ENCODE data around the gene CLDN22.
"Not testable (repeated sequence)": the region's sequence is repeated elsewhere in the genome, so short reads cannot be mapped to it uniquely, and the experiment has no call there.

Gene CLDN22

DNA sequence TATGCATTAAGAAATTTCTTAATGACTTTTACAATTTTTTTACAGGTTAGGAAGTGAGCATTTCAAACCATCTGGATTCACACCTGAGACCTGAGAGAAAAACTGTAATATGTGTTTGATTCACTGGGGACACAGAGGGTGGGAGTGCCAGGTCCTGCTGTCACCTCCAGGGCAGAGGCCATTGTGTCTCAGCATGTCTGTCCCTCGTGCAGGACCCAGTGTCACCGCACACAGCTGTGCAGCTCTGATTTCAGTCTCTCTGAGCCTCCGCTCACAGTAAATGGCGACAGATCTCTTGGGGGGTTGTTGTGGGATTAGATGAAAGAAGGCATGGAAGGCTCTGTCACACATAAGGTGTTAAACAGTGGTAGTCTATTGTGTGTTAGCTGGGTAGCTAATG, 25.2 kb upstream of the CLDN22 start:
- DNase-seq = no peak

DNA sequence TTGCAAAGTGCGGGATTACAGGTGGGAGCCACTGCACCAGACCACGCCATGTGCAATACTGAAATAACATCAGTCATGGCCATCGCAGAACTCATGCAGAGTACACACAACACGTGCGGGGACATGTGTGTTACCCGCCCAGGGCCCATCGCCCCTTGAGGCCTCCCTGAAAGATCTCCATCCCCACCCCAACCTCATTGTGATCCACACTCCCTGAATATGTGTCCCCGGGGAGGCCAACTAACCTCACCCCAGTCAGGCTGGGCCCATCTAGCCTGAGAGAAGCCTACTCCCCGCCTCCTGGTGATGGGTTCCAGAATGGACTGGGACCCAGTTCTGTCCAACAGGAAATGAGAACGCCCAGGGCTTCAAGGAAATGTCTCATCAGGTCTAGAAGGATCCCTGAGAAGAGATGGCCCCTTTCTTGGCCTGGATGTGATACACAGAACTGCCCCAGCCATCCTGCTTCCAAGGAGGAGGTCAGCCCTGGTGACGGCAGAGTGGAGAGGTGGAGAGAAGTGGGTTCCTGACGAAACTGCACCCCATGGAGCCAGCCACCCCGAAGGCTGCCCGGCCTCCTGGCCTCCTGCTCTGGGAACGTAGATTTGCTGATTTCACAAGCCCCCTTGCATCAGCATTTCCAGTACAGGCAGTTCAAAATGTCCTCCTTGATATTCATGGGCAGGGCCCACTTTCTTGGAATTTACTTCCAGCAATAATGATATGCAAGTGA, 24.6 kb upstream of the CLDN22 start:
- no peak for DNase-seq

DNA sequence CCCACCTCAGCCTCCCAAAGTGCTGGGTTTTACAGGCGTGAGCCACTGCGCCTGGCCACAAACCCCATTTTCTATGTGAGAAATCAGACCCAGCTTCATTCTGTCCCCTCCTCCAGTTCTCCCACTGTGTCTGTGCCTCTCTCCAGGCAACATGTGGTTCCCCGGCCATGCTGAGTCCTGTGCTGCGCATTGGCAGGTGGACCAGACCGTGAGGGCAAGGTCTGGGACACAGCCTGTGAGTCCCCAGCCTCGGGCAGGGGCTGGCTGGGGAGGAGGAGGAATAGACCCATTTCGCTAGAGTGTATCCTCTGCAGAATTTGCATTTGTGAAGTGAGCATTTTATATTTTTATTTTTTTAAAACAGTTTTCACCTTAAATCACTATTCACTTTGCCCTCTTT, 23.7 kb upstream of the CLDN22 start:
- DNase-seq = no peak

DNA sequence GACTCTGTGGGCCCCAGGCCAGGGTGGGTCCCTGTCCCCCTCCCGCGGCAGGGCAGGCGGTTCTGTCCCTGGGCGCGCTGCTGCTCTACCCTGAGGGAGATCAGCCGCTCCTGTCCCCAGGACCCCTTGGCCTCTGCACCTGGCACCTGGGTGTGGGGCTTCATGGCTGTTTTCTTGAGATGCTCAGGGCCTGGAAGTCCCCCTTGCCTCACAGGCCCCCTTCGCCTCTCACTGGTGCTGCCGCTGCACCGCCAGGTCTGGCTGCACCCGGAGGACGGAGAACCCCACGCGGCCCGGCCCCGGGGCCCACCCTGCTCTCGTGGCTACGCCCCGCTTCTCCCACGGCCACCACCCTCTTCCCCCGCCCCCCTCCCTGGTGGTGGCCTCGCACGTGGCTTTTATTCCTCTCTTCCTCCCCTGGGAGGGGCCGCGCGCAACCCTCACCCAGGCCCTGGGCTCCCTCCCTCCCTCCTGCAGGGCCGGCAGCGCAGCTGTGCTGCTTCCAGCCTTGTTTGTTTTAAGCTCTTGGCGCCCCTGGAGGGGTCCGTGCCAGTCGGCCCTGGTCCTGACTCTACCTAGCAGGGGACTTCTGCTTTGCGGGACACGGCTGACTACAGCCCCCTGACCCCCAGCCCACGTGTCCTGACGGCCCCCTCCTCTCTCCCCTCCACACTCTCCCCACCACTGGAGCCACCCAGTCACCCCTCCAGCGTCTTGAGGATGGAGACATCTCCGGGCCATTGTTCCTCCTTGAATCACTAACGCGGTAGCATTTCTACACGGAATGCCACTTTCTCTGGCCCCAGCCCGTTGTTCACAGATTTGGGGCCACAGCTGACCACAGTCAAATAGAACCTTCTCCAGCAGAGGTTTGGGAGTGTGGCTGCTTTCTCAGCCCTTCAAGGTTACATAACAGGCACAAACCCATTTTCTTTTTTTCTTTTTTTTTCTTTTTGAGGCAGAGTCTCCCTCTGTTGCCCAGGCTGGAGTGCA, 22.8 kb upstream of the CLDN22 start:
- no peak for DNase-seq

DNA sequence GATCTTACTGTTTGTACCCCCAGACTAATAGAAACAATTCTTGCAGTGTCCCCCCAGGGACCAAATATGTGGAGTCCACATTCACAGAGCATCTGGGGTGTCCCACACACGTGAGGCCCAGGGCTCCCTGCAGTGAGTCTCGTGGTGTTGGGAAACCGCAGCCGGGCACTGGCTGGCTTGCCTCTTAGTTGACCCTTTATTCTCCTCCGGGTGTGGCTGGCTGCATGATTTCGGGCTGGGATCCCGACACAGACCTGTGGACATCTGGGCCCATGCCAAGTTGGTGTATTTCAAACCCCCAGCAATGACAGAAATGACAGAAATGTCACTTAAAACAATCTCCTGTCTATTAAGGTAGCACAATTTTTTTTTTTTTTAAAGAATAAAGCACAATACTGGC, 17.8 kb upstream of the CLDN22 start:
- DNase-seq = no peak

DNA sequence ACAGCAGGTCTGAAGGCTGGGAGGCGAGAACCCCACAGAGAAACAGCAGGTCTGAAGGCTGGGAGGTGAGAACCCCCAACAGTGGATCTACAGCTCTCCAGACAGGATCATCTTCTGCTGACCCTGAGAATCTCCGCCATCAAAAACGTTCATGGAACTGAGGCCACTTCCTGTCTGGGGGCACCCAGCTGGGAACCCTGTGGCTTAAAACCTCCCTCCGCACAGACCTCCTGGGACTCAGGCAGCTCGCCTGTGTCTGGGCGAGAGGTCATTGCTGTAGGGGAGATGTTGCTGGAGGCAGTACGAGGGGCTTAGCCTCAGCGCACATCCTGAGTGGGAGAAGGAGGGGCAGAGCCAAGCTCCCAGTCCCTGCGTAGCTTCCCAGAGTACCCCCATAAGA, 17.3 kb upstream of the CLDN22 start:
- no peak for DNase-seq

DNA sequence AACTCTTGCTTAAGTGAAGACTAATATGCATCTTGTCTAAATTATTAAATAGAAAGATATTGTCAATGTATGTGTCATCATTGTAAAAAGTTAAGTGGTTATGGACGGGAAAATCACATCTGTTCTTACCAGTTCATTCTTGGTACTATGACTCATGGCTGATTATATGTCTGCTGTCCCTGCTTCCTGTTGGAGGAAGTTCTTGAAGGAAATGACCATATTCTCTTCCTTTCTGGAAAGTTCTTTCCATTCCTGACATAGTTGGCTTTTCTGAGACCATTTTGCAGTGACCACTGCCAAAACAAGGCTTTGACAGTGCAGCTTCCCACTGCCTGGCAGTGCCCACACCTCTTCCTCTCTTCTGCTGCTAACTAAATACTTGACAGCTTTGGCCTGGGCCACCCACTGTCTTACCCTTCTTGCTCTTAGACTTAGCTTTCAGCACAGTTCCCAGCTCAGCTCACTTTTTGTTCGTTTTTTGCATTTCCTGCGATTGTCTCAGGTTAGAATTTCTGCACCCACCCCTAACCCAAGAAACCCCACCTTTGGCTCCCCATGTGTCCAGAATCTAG, 15.4 kb upstream of the CLDN22 start:
- no peak for DNase-seq

DNA sequence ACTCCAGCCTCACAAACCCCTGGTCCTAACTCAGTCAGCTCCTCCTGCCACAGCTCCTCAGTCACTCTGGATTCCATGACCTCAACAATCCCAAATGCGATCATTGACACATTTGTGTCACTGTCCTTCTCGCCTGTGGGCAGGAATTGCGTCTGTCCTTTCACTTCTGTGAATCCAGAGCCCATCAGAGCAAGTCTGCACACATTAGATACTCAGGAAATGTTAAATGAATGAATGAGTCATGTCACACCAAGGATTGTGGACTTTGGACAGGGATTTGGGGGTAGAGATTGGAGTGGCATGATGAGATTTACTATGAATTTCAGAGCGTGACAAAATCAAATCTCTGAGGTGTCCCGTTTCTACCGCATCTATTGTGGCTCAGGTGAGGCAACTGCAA, 13.9 kb upstream of the CLDN22 start:
- no peak for DNase-seq

DNA sequence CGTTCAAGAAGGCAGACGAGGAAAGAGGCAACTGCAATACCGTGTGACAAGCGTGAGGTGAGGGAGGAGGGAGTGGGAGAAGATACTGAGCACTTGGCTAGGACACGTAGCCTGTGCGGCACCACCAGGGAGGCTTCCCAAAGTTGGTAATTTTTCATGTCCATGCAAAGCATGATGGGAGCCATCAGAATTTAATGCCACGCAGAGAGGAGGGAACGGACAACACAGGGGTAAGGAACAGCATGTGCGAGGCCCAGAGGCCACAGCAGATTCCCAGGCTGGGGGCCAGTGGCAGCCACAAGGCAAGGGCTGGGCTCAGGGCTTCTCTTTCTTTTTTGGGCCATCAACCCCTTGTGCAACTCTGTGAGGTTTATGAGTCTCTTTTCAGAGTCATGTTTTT, 13.1 kb upstream of the CLDN22 start:
- DNase-seq = no peak

DNA sequence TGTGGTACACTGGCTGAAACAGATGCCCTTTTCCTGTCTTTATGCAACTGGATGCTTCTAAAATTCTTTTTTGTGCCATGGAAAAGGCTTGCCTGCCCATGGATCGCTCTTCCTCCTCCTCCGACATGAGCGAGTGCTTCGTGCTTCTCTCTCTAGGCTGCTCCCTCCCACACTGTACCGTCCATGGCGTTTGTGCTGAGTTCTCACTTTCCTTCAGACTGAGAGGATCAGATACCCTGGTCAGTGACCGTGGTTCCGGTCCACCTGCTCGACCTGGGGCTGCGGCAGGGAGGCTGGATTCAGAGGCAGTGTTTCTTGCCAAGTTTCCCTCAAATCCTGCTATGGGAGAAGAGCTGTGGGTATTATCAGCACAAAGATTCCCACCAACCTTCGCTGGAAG, 12.4 kb upstream of the CLDN22 start:
- no peak for DNase-seq

DNA sequence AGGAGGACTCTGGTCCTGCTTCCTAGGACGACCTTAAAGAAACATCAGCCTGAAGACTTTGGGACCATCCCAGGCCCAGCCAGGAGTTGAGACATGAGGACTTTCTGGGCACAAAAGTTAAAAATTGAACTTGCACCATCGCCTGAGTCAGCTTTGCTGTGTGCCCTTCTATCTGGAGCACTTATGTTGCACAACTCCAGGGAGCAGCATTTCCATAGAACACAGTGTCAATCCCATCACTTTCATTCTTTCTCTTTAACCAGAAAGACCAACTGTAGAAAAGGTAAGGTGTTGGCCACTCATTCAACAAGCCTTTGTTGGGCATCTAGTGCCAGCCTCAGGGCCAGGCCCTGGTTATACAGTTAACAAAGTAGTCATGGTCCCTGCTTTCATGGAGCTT, 10.8 kb upstream of the CLDN22 start:
- DNase-seq = no peak

DNA sequence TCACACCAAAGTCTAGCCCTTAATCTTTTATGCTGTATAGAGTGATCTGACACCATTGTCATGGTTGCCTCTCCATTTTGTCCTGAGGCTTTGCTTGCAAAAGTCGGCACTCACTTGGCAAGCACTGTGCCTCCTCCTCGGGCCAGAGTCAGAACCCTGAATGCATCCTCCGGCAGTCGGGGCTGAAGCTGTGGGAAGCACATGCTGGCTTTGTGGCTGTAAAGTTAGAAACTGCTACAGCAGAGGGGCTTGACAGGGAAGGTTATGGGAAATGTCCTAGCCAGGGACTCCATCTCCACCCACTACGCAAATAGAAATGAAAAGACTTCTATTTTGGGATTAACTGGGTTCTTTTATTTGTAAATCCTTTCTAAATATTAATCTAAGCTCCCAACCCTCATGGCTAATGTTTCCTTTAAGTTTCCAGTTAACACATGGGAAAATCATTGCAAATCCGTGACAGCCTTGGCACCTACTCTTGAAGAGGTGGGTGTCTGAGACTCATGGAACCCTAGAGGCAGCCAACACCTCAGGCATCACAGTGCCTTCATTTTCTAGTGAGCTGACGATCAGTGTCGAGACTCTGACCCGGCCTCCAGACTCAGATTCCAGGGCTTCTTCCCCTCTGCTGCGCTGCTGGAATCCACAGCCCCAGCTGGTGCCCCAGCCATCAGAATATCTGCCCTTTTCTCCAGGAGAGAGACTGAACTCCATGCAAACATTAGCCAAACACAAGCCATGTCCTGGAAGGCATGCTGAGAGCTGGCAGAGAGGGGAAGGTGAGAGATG, 10.1 kb upstream of the CLDN22 start:
- DNase-seq = no peak

DNA sequence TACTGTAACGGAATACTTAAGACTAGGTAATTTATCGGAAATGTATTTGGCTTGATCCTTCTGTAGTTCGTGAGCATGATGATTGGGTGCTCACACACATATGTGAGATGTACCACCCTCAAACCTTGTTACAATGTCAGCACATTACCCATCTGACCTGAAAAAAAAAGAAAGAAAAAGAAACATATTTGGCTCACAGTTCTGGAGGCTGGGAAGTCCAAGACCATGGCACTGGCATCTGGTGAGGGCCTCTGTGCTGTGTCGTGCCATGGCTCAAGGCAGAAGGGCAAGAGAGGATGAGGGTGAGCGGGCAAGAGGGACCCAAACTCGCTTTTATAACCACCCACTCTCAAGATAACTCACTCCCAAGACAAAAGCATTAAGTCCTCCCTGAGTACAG, 9.2 kb upstream of the CLDN22 start:
- no peak for DNase-seq

DNA sequence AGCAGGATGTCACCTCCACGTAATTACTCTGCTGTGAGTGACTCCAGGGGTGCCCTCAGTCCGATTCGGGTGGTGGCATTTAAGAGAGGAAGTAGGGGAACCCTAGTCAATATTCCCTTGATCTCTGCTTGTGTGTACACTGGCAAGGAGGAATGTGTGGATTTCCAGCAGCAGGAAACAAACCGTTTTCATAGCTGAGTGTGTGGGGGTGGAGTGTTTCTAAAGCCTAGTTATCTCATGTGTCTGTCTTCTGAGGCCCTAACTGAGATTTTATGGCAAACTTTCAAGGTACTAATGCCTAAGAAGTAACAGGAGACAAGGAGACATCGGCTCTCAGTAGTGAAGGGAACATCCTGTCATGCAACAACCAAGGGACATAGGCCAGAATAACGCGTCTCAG, 8.8 kb upstream of the CLDN22 start:
- DNase-seq = no peak

DNA sequence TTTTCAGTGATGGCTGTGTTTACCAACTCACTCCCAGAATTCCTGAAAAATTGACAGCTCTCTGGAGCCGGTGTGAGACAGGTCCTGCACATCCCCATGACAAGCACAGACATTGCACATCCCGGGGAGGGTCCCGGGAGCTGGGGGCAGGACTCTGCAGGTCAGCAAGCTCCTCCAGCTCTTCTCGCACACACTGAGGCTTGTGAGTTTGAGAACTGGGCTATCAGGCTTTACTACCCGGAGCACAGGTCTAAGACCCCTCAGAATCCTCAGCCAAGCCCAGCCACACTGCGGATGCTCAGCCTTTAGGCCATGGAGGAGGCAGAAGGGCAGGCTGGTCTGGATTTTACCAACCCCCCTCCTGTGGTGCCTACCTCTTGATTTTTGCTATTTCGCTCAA, 7.8 kb upstream of the CLDN22 start:
- no peak for DNase-seq

DNA sequence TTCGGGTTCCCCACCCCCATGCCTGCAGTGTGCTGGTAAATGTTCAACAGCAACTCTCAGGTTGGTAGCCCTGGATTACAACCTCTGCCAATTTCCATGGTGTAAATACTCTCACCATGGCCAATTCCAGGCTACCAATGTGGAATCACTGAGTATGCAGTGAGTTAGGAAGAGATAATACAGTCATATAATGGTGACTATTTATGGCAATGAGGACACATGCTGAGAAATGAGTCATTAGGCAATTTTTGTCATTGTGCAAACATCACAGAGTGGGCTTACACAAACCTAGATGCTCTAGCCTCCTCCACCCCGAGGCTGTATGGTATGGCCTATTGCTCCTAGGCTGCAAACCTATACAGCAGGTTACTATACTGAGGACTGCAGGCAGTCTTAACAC, 6.8 kb upstream of the CLDN22 start:
- no peak for DNase-seq

DNA sequence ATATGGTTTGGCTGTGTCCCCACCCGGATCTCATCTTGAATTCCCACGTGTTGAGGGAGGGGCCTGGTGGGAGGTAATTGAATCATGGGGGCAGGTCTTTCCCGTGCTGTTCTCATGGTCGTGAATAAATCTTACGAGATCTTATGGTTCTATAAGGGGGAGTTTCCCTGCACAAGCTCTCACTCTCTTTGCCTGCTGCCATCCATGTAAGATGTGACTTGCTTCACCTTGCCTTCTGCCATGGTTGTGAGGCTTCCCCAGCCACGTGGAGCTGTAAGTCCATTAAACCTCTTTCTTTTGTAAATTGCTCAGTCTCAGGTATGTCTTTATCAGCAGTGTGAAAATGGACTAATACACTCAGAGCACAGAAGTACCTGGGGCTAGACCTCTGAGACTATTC, 6.3 kb upstream of the CLDN22 start:
- not testable (repeated sequence) for DNase-seq

DNA sequence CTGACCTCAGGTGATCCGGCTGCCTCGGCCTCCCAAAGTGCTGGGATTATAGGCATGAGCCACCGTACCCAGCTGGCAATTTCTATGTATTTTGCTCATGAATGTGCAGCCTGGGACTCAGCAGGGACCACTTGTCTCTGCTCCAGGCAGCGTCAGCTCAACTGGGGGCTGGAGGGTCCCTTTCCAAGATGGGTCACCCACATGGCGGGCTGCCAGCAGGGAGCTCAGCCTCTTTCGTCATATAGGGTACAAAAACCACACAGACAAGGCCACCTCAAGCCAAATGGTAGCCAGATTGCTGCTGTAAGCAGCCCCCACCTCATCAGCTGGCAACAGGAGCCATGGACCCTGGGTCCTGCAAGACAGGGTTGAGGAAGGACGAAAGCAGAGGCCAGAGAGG, 4.5 kb upstream of the CLDN22 start:
- no peak for DNase-seq

DNA sequence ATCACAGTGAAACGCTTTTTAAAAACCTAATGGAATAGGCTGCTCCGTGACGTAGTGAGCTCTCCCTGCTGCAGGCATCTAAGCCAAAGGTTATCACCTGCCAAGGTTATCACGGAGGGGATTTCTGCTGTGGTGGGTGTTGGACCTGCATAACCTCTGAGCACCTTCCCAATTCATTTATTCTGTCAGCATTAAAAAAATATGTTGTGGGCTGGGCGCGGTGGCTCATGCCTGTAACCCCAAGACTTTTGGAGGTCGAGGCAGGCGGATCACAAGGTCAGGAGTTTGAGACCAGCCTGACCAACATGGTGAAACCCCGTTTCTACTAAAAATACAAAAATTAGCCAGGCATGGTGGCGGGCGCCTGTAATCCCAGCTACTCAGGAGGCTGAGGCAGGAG, 4.0 kb upstream of the CLDN22 start:
- not testable (repeated sequence) for DNase-seq

DNA sequence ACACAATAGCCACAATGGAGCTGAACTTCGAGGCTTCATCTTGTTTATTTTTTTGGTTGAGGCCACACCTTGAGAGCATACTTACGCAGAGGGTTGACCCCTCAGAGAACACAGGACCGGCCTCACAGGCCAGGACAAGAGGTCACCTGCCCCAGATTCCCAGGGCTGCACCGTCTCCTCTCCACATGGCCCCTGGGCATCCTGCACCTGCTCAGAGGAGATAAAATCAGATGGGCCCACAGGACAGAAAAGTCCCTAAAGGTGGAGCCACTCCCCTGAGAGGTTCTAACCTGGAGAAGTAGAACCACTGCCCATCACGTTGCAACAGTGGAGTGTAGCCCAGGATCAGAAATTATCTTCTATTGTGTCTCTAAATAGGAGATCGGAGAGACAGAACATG, 3.2 kb upstream of the CLDN22 start:
- DNase-seq = no peak

DNA sequence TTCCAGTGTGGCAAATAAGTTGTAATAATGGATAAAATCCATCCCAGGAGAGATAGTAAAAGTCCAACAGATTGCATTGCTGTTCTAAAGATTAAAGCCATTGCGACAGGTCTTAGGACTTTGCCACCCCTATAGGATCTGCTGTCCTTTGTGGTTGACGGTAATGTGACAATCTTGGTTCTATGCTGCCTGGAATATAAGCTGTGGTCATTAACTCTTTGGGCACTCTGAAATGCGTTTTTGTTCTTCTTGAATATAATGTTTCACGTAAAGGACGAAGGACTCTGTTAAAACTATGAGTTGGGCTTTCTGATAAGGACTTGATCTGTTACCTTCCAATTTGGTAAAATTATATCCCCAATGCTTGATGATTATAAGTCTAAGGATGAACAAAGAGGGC, 2.2 kb upstream of the CLDN22 start, which contains the start of gene CLDN24:
Gene CLDN24, minus strand, starts transcription at position 101 of the 400 bp plus-strand sequence. Its CDS starts 0 bp downstream, at position 101.
- DNase-seq = no peak

DNA sequence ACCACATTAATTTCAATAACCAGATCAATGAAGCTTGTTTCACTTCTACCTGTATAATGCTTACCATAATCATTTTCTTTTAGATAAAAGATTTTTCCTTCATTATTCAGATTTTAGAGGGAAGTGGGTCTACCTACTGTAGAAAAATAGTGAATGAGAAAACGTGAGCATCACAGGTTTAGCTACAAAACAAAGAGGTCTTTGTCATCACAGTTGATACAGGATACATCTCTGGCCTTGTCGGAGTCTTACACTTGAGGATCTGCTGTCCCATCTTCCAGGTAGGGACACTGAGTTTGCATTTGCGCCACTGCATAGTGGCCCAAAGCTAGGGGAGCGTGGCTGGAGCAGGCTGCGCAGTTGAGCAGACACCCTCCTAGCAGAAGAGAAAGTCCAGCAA, 1.4 kb upstream of the CLDN22 start:
- no peak for DNase-seq

DNA sequence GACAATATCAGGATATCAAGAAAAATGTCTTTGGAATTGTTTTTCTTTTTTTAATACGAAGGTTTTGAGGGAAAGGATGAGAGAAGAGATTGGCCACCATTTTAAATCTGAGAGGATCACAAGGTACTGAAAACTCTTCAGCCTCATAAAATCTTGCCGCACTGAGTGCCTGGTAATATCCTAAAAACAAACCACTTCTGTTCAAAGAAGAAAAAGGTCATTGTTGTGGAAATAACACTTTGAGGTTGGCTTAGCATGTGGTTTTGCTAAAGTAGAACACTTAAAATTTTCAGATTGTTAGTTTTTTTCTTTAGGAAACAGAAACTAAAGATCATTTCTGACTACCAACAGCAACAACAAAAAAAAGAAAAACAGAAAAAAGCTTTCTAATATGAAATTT, 1.0 kb upstream of the CLDN22 start:
- DNase-seq = no peak
